ENCODE measurements around the gene PTP4A1.
A peak's percentile ranks its signal among the peaks of the same experiment; 100 is the strongest.

The PTP4A1 gene

DNA sequence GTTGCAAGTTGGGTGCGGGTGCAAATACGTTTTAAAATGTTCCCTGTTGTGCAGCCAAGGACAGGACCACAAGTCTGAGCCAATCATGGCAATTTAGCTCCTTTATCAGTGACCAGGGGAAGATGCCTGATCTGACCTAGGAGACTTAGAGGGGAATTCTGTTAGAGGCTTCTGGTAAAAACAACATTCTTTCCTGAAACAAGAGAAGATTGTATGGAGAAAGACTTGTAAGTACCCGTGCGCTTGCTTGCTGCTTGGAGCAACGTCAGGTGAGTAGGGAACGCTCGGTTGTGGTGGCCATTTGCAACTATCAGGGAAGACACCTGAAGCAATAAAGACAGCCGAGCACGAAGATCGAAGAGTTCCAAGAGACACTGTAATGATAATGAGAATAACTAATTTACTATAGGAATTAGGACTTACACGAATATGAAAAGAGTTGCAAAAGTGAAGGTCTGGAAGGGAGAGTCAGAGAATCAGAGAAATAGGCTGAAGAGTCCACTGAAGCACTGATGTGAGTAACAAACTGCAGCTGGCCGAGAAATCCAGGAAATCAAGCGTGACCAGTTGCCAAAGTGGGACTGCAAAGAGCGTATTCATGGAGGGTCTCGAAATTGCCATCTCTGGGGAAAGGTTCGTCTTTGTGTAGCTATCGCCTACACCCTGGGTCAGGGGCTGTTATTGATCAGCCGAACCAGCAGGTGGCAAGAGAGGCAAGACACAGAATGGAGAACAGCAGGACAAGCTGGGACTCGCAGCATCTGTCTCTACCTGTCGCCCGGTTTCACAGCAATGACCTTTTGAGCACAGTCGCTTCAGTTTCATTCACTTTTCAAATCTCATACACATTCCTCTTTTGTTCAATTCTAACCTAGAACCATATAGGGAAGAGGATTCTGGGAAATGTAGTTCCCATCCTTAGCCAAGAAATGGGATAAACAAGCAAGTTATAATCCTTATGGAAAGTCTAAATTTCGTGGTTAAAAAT lies 26.1 kb downstream of the PTP4A1 start:
- peak; percentile 97 for ATAC-seq
- TF ChIP-seq ZFP3 (CRISPR knock-in tag; IDR thresholded peaks at IDR 0.05) (no peak), ZNF70 (CRISPR knock-in tag; IDR thresholded peaks at IDR 0.05) (no peak), ESRRG (CRISPR knock-in tag; IDR thresholded peaks at IDR 0.05) (no peak), ZC3H10 (CRISPR knock-in tag; IDR thresholded peaks at IDR 0.05) (no peak), PPARA (CRISPR knock-in tag; IDR thresholded peaks at IDR 0.05; ENCODE audit: borderline replicate concordance) (no peak), OSR1 (CRISPR knock-in tag; IDR thresholded peaks at IDR 0.05) (no peak), ZNF565 (CRISPR knock-in tag; conservative IDR thresholded peaks at IDR 0.05; ENCODE audit: low read depth) (no peak), ZFP30 (CRISPR knock-in tag; IDR thresholded peaks at IDR 0.05) (no peak), TOX (CRISPR knock-in tag; IDR thresholded peaks at IDR 0.05; ENCODE audit: borderline replicate concordance) (no peak), ARNTL (CRISPR knock-in tag; IDR thresholded peaks at IDR 0.05; ENCODE audit: borderline replicate concordance, low read depth) (no peak), RARB (CRISPR knock-in tag; IDR thresholded peaks at IDR 0.05) (no peak)
- TF ChIP-seq, protein P1, sequence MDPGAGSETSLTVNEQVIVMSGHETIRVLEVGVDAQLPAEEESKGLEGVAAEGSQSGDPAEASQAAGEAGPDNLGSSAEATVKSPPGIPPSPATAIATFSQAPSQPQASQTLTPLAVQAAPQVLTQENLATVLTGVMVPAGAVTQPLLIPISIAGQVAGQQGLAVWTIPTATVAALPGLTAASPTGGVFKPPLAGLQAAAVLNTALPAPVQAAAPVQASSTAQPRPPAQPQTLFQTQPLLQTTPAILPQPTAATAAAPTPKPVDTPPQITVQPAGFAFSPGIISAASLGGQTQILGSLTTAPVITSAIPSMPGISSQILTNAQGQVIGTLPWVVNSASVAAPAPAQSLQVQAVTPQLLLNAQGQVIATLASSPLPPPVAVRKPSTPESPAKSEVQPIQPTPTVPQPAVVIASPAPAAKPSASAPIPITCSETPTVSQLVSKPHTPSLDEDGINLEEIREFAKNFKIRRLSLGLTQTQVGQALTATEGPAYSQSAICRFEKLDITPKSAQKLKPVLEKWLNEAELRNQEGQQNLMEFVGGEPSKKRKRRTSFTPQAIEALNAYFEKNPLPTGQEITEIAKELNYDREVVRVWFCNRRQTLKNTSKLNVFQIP (CRISPR knock-in tag; IDR thresholded peaks at IDR 0.05; ENCODE audit: borderline replicate concordance, low read depth), result no peak
- TF ChIP-seq, protein P2, sequence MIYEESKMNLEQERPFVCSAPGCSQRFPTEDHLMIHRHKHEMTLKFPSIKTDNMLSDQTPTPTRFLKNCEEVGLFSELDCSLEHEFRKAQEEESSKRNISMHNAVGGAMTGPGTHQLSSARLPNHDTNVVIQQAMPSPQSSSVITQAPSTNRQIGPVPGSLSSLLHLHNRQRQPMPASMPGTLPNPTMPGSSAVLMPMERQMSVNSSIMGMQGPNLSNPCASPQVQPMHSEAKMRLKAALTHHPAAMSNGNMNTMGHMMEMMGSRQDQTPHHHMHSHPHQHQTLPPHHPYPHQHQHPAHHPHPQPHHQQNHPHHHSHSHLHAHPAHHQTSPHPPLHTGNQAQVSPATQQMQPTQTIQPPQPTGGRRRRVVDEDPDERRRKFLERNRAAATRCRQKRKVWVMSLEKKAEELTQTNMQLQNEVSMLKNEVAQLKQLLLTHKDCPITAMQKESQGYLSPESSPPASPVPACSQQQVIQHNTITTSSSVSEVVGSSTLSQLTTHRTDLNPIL (CRISPR knock-in tag; IDR thresholded peaks at IDR 0.05; ENCODE audit: low read depth), result no peak

DNA sequence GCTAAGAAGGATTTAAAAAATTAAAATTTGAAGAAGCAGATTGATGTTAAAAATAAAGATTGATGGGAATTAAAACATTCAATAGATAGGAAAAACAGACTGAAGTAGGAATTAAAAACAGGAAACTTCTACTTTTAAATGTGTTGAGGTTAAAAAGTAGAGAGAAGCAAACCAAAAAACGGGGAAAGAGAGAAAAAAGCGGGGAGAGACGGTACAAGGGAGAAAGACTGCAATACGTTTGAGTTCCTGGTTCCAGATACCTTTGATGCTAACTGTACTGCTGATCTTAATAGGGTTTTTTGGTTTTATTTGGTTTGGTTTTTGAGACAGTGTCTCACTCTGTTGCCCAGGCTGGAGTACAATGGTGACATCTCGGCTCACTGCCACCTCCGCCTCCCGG lies 27.0 kb downstream of the PTP4A1 start:
- TF ChIP-seq, protein P3, sequence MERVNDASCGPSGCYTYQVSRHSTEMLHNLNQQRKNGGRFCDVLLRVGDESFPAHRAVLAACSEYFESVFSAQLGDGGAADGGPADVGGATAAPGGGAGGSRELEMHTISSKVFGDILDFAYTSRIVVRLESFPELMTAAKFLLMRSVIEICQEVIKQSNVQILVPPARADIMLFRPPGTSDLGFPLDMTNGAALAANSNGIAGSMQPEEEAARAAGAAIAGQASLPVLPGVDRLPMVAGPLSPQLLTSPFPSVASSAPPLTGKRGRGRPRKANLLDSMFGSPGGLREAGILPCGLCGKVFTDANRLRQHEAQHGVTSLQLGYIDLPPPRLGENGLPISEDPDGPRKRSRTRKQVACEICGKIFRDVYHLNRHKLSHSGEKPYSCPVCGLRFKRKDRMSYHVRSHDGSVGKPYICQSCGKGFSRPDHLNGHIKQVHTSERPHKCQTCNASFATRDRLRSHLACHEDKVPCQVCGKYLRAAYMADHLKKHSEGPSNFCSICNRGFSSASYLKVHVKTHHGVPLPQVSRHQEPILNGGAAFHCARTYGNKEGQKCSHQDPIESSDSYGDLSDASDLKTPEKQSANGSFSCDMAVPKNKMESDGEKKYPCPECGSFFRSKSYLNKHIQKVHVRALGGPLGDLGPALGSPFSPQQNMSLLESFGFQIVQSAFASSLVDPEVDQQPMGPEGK (CRISPR knock-in tag; IDR thresholded peaks at IDR 0.05; ENCODE audit: borderline replicate concordance), result no peak
- TF ChIP-seq ZFP3 (CRISPR knock-in tag; IDR thresholded peaks at IDR 0.05) (no peak), CSDC2 (CRISPR knock-in tag; IDR thresholded peaks at IDR 0.05) (no peak), GLIS3 (CRISPR knock-in tag; IDR thresholded peaks at IDR 0.05) (no peak), ISL1 (CRISPR knock-in tag; IDR thresholded peaks at IDR 0.05) (no peak), ZNF8 (CRISPR knock-in tag; IDR thresholded peaks at IDR 0.05) (no peak), BACH2 (CRISPR knock-in tag; IDR thresholded peaks at IDR 0.05; ENCODE audit: borderline replicate concordance) (no peak), PPARA (CRISPR knock-in tag; IDR thresholded peaks at IDR 0.05; ENCODE audit: borderline replicate concordance) (no peak), ZC3H10 (CRISPR knock-in tag; IDR thresholded peaks at IDR 0.05) (no peak), OSR1 (CRISPR knock-in tag; IDR thresholded peaks at IDR 0.05) (no peak)
- TF ChIP-seq, protein P4, sequence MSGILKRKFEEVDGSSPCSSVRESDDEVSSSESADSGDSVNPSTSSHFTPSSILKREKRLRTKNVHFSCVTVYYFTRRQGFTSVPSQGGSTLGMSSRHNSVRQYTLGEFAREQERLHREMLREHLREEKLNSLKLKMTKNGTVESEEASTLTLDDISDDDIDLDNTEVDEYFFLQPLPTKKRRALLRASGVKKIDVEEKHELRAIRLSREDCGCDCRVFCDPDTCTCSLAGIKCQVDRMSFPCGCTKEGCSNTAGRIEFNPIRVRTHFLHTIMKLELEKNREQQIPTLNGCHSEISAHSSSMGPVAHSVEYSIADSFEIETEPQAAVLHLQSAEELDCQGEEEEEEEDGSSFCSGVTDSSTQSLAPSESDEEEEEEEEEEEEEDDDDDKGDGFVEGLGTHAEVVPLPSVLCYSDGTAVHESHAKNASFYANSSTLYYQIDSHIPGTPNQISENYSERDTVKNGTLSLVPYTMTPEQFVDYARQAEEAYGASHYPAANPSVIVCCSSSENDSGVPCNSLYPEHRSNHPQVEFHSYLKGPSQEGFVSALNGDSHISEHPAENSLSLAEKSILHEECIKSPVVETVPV (CRISPR knock-in tag; IDR thresholded peaks at IDR 0.05), result no peak
- ATAC-seq, result no peak

DNA sequence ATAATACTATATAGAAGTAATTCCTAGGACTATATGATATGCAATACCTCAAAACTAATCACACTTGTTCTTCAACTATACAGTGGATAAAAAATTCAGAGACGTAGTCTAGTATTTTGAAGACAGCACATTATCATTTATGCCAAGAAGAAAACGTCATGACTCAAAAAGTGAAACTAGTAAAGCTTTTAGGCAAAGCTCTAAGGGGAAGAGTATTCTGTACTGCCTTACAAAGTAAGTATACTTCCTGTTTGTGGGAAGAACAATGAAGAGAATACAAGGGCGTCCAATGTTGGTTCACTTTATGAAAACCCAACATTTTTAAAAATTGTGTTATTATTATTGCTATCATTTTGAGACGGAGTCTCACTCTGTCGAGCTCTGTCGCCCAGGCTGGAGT lies 27.9 kb downstream of the PTP4A1 start:
- no peak for TF ChIP-seq ESRRG (CRISPR knock-in tag; IDR thresholded peaks at IDR 0.05)
- no peak for TF ChIP-seq CSDC2 (CRISPR knock-in tag; IDR thresholded peaks at IDR 0.05)
- no peak for TF ChIP-seq RARB (CRISPR knock-in tag; IDR thresholded peaks at IDR 0.05)
- TF ChIP-seq ISL1 (CRISPR knock-in tag; IDR thresholded peaks at IDR 0.05), result no peak
- TF ChIP-seq, protein P3 (CRISPR knock-in tag; IDR thresholded peaks at IDR 0.05; ENCODE audit: borderline replicate concordance), result no peak
- no peak for TF ChIP-seq TOX (CRISPR knock-in tag; IDR thresholded peaks at IDR 0.05; ENCODE audit: borderline replicate concordance)
- no peak for ATAC-seq

Data from SK-N-SH treated with all-trans-retinoic acid at 6 μM for 48 hours (cell line).